ENCODE data around the gene EXOSC10.
A peak's percentile ranks its signal among the peaks of the same experiment; 100 is the strongest.

The EXOSC10 gene

GRCh38 chr1:11059968-11060830, 39.5 kb downstream of the EXOSC10 start, which contains the start of gene SRM:
Gene SRM (minus strand): TSS chr1:11060018. CDS start chr1:11059943, 75 bp downstream.
- DNase-seq, result peak; percentile 88

- DNase-seq, result no peak
Observed at GRCh38 chr1:11059155-11059967, 40.3 kb downstream of the EXOSC10 start.

- no peak for DNase-seq
Observed at GRCh38 chr1:11058595-11059154, 41.0 kb downstream of the EXOSC10 start.

GRCh38 chr1:11058026-11058425, 41.6 kb downstream of the EXOSC10 start:
- no peak for DNase-seq

- no peak for DNase-seq
Observed at GRCh38 chr1:11057477-11057876, 42.2 kb downstream of the EXOSC10 start.

GRCh38 chr1:11056504-11056903, 43.2 kb downstream of the EXOSC10 start:
- no peak for DNase-seq

- no peak for DNase-seq
Observed at GRCh38 chr1:11055676-11056075, 44.0 kb downstream of the EXOSC10 start.

- DNase-seq, result no peak
Observed at GRCh38 chr1:11054666-11055065, 45.0 kb downstream of the EXOSC10 start.

- no peak for DNase-seq
Observed at GRCh38 chr1:11054181-11054580, 45.5 kb downstream of the EXOSC10 start.

- DNase-seq, result peak; percentile 27
Observed at GRCh38 chr1:11053758-11054137, 45.9 kb downstream of the EXOSC10 start.

- DNase-seq, result no peak
Observed at GRCh38 chr1:11052839-11053757, 46.6 kb downstream of the EXOSC10 start.

GRCh38 chr1:11051781-11052511, 47.7 kb downstream of the EXOSC10 start:
- no peak for DNase-seq

- DNase-seq, result peak; percentile 20
Observed at GRCh38 chr1:11051121-11051520, 48.5 kb downstream of the EXOSC10 start.

GRCh38 chr1:11046625-11047365, 52.9 kb downstream of the EXOSC10 start, which contains the start of gene MASP2:
Gene MASP2 (minus strand): TSS chr1:11047239. CDS start chr1:11047207, 32 bp downstream.
- no peak for DNase-seq

- no peak for DNase-seq
Observed at GRCh38 chr1:11046270-11046566, 53.5 kb downstream of the EXOSC10 start.

- DNase-seq, result no peak
Observed at GRCh38 chr1:11045428-11046269, 54.0 kb downstream of the EXOSC10 start.

GRCh38 chr1:11044849-11045427, 54.7 kb downstream of the EXOSC10 start:
- DNase-seq, result no peak

GRCh38 chr1:11044086-11044848, 55.4 kb downstream of the EXOSC10 start:
- no peak for DNase-seq
